ENCODE results near the gene PLA2G5. TPM values are rescaled to one million over a fixed set of nuclear protein-coding genes. Genes with fewer than 3 reads are reported as not detected.

PLA2G5 gene
- total RNA-seq, 1 experiment from 2014 or later: not detected

GRCh38 chr1:20078171-20078651 lies 8.2 kb downstream of the PLA2G5 start:
- H3K9me3 ChIP-seq (ENCODE audit: insufficient read depth, low read depth): no peaks in the 10 kb centered on the region
- TF ChIP-seq EZH2 (IDR thresholded peaks at IDR 0.05; ENCODE audit: low read depth) (no peak), CTCF (conservative IDR thresholded peaks at IDR 0.05) (no peak)
- no peaks in the 10 kb centered on the region for H3K27me3 ChIP-seq (ENCODE audit: insufficient read depth, low read depth)
- CTCF ChIA-PET: no interaction called here
- H3K4me2 ChIP-seq: no peak overlapping the region
- H4K20me1 ChIP-seq (ENCODE audit: insufficient read depth): no peaks in the 10 kb centered on the region
- no TSS peak for BruUV-seq (replicated peaks)
- intact Hi-C loops (cut with micrococcal nuclease; ENCODE audit: unreplicated experiment): no loop called here
- no peaks in the 10 kb centered on the region for H3K79me2 ChIP-seq (ENCODE audit: low read depth)
- no peak overlapping the region for H2AFZ ChIP-seq
- POLR2A ChIA-PET (ENCODE audit: unreplicated experiment): interaction anchor here (0.6 kb wide), 1 partner anchor 302 kb away, joined by 3 read pairs; no protein-coding TSS in a partner anchor
- no peaks in the 10 kb centered on the region for H3K4me1 ChIP-seq (replicated peaks; ENCODE audit: insufficient read depth)
- H3K9me2 ChIP-seq (ENCODE audit: insufficient read depth): no peaks in the 10 kb centered on the region
- no peaks in the 10 kb centered on the region for H3K36me3 ChIP-seq (ENCODE audit: low read depth)
- no peak for DNase-seq
- no peak overlapping the region for H3K27ac ChIP-seq
- H3F3A ChIP-seq (ENCODE audit: insufficient read depth, low read depth): no peaks in the 10 kb centered on the region
- no peak overlapping the region for H3K4me3 ChIP-seq

- ChIA-PET POLR2A (ENCODE audit: unreplicated experiment) (no interaction called here), CTCF (no interaction called here)
- Histone ChIP-seq H2AFZ (no peak overlapping the region), H3K9me2 (ENCODE audit: insufficient read depth) (no peaks in the 10 kb centered on the region), H3K4me3 (no peak overlapping the region), H4K20me1 (ENCODE audit: insufficient read depth) (no peaks in the 10 kb centered on the region), H3K4me2 (no peak overlapping the region), H3F3A (ENCODE audit: insufficient read depth, low read depth) (no peaks in the 10 kb centered on the region), H3K4me1 (replicated peaks; ENCODE audit: insufficient read depth) (no peaks in the 10 kb centered on the region), H3K36me3 (ENCODE audit: low read depth) (no peaks in the 10 kb centered on the region), H3K27ac (no peak overlapping the region), H3K27me3 (ENCODE audit: insufficient read depth, low read depth) (no peaks in the 10 kb centered on the region), H3K79me2 (ENCODE audit: low read depth) (no peaks in the 10 kb centered on the region), H3K9me3 (ENCODE audit: insufficient read depth, low read depth) (no peaks in the 10 kb centered on the region)
- no peak for DNase-seq
- TF ChIP-seq EZH2 (IDR thresholded peaks at IDR 0.05; ENCODE audit: low read depth) (no peak), CTCF (conservative IDR thresholded peaks at IDR 0.05) (no peak)
- intact Hi-C loops (cut with micrococcal nuclease; ENCODE audit: unreplicated experiment): no loop called here
- no TSS peak for BruUV-seq (replicated peaks)
These were observed 8.7 kb downstream of the PLA2G5 start for GRCh38 chr1:20078711-20079110.

- Histone ChIP-seq H3K36me3 (ENCODE audit: low read depth) (no peaks in the 10 kb centered on the region), H3K4me3 (no peak overlapping the region), H3K4me2 (no peak overlapping the region), H3K9me2 (ENCODE audit: insufficient read depth) (no peaks in the 10 kb centered on the region), H3K4me1 (replicated peaks; ENCODE audit: insufficient read depth) (no peaks in the 10 kb centered on the region), H3K27ac (no peak overlapping the region), H2AFZ (no peak overlapping the region), H3K79me2 (ENCODE audit: low read depth) (no peaks in the 10 kb centered on the region), H4K20me1 (ENCODE audit: insufficient read depth) (no peaks in the 10 kb centered on the region), H3F3A (ENCODE audit: insufficient read depth, low read depth) (no peaks in the 10 kb centered on the region), H3K9me3 (ENCODE audit: insufficient read depth, low read depth) (no peaks in the 10 kb centered on the region), H3K27me3 (ENCODE audit: insufficient read depth, low read depth) (no peaks in the 10 kb centered on the region)
- CTCF ChIA-PET: no interaction called here
- no peak for DNase-seq
- TF ChIP-seq CTCF (conservative IDR thresholded peaks at IDR 0.05) (no peak), EZH2 (IDR thresholded peaks at IDR 0.05; ENCODE audit: low read depth) (no peak)
- BruUV-seq (replicated peaks): no TSS peak
- intact Hi-C loops (cut with micrococcal nuclease; ENCODE audit: unreplicated experiment): no loop called here
- POLR2A ChIA-PET (ENCODE audit: unreplicated experiment): no interaction called here
These were observed 9.8 kb downstream of the PLA2G5 start for GRCh38 chr1:20079661-20080305.

Measured in PC-9 (cell line).